ENCODE data around the gene RNF44.
A peak's percentile ranks its signal among the peaks of the same experiment; 100 is the strongest.

Gene RNF44

GRCh38 chr5:176536902-176537553, at the start of gene RNF44:
Gene RNF44 (minus strand): TSS chr5:176537402. CDS start chr5:176532472, 4,930 bp downstream.
- H3K27me3 ChIP-seq (ENCODE audit: low read length): no peaks in the 10 kb centered on the region
- H3K79me2 ChIP-seq (ENCODE audit: insufficient read depth, low read length): peaks cover 34% of the 10 kb centered on the region
- H3K9me3 ChIP-seq (ENCODE audit: insufficient read depth, low read length): no peaks in the 10 kb centered on the region
- H4K20me1 ChIP-seq (ENCODE audit: low read depth, low read length): no peaks in the 10 kb centered on the region
- H3K9me2 ChIP-seq (replicated peaks; ENCODE audit: insufficient read depth, low read length): no peaks in the 10 kb centered on the region
- TF ChIP-seq CTCF (IDR thresholded peaks at IDR 0.05; ENCODE audit: insufficient read depth, low read length, poor library complexity, severe bottlenecking) (no peak), EZH2phosphoT487 (conservative IDR thresholded peaks at IDR 0.05; ENCODE audit: low read length) (no peak)
- H3K4me3 ChIP-seq (ENCODE audit: insufficient read depth, low read length, poor library complexity, severe bottlenecking): peak within 1 kb of the TSS; percentile 88
- peak within 1 kb of the TSS; percentile 79 for H3K9ac ChIP-seq (ENCODE audit: low read length)
- no peaks in the 10 kb centered on the region for H3K36me3 ChIP-seq (ENCODE audit: low read length)
- H2AFZ ChIP-seq (ENCODE audit: low read depth, low read length, severe bottlenecking): peak within 1 kb of the TSS; percentile 69
- H3K27ac ChIP-seq (ENCODE audit: low read depth, low read length): peak within 1 kb of the TSS; percentile 91
- H3F3A ChIP-seq (ENCODE audit: insufficient read depth): peaks cover 24% of the 10 kb centered on the region
- peak within 1 kb of the TSS; percentile 82 for H3K4me2 ChIP-seq (ENCODE audit: low read depth, low read length, poor library complexity, severe bottlenecking)

DNA sequence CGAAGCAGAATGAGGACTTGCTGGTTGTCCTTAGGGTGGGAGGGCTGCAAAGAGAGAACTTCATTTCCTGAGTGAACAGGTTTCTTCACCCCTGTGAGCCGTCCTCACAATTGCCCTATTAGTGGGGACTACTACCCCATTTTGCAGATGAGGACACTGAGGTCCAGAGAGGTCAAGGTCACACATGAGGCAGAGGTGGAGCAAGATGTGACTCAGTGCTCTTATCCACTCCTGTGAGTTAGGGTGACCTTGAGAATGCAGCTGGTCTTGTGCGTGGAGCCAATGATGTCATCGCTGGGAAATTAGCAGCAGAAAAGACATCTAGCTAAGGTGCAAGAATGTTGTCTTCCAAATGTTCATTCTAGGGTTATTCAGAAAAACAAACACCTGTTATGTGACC, 45.9 kb upstream of the RNF44 start:
- Histone ChIP-seq H3K27me3 (ENCODE audit: low read length) (no peaks in the 10 kb centered on the region), H4K20me1 (ENCODE audit: low read depth, low read length) (no peaks in the 10 kb centered on the region), H3K27ac (ENCODE audit: low read depth, low read length) (no peak overlapping the region), H3F3A (ENCODE audit: insufficient read depth) (no peaks in the 10 kb centered on the region), H3K4me2 (ENCODE audit: low read depth, low read length, poor library complexity, severe bottlenecking) (no peak overlapping the region), H3K79me2 (ENCODE audit: insufficient read depth, low read length) (no peaks in the 10 kb centered on the region), H3K4me3 (ENCODE audit: insufficient read depth, low read length, poor library complexity, severe bottlenecking) (no peak overlapping the region), H2AFZ (ENCODE audit: low read depth, low read length, severe bottlenecking) (no peak overlapping the region), H3K9me2 (replicated peaks; ENCODE audit: insufficient read depth, low read length) (no peaks in the 10 kb centered on the region), H3K9ac (ENCODE audit: low read length) (no peak overlapping the region), H3K9me3 (ENCODE audit: insufficient read depth, low read length) (peaks cover 11% of the 10 kb centered on the region), H3K36me3 (ENCODE audit: low read length) (no peaks in the 10 kb centered on the region)
- no peak for TF ChIP-seq EZH2phosphoT487 (conservative IDR thresholded peaks at IDR 0.05; ENCODE audit: low read length)
- TF ChIP-seq CTCF (IDR thresholded peaks at IDR 0.05; ENCODE audit: insufficient read depth, low read length, poor library complexity, severe bottlenecking): no peak

DNA sequence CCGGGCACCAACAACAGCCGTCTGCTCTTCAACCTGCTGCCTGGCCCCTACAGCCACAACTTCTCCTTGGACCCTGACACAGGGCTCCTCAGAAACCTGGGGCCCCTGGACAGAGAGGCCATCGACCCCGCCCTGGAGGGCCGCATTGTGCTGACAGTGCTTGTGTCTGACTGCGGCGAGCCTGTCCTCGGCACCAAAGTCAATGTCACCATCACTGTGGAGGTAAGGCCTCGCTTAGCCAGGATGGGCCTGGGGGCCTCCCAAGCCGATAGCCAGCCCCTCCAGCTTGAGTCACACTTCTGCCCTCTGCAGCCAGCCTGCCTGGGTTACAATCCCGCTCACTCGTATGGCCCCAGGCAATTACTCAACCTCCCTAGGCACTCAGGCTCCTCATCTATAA, 44.2 kb upstream of the RNF44 start:
- TF ChIP-seq CTCF (IDR thresholded peaks at IDR 0.05; ENCODE audit: insufficient read depth, low read length, poor library complexity, severe bottlenecking) (no peak), EZH2phosphoT487 (conservative IDR thresholded peaks at IDR 0.05; ENCODE audit: low read length) (no peak)
- no peaks in the 10 kb centered on the region for H3K27me3 ChIP-seq (ENCODE audit: low read length)
- no peaks in the 10 kb centered on the region for H4K20me1 ChIP-seq (ENCODE audit: low read depth, low read length)
- no peak overlapping the region for H3K27ac ChIP-seq (ENCODE audit: low read depth, low read length)
- no peak overlapping the region for H3K4me2 ChIP-seq (ENCODE audit: low read depth, low read length, poor library complexity, severe bottlenecking)
- H3K9me2 ChIP-seq (replicated peaks; ENCODE audit: insufficient read depth, low read length): no peaks in the 10 kb centered on the region
- H3K9me3 ChIP-seq (ENCODE audit: insufficient read depth, low read length): peaks cover 11% of the 10 kb centered on the region
- H3F3A ChIP-seq (ENCODE audit: insufficient read depth): no peaks in the 10 kb centered on the region
- no peaks in the 10 kb centered on the region for H3K36me3 ChIP-seq (ENCODE audit: low read length)
- H2AFZ ChIP-seq (ENCODE audit: low read depth, low read length, severe bottlenecking): no peak overlapping the region
- no peak overlapping the region for H3K9ac ChIP-seq (ENCODE audit: low read length)
- H3K79me2 ChIP-seq (ENCODE audit: insufficient read depth, low read length): no peaks in the 10 kb centered on the region
- H3K4me3 ChIP-seq (ENCODE audit: insufficient read depth, low read length, poor library complexity, severe bottlenecking): no peak overlapping the region

All from SU-DHL-6 (cell line).